H9 (cell line): ENCODE results near the gene PPCDC. TPM values are rescaled to one million over a fixed set of nuclear protein-coding genes. Genes with fewer than 3 reads are reported as not detected.

Experiments used
- DNase-seq: peaks from one replicate; pipeline ENCODE4 v3.0.0-alpha.2; 2017
- H2AFZ ChIP-seq: one replicate; pipeline ENCODE4 v1.6.1; 2013; ENCODE audit warnings: mild to moderate bottlenecking, low read length, control low read depth, moderate library complexity
- H2AK5ac ChIP-seq: 2 replicates; pipeline ENCODE4 v1.6.1; 2013; ENCODE audit warnings: low read length, control low read depth, mixed read lengths; ENCODE audit not compliant: insufficient read length
- H2BK120ac ChIP-seq: one replicate; pipeline ENCODE4 v1.6.1; 2013; ENCODE audit warnings: low read depth, mild to moderate bottlenecking, low read length, control low read depth, inconsistent platforms; ENCODE audit not compliant: poor library complexity, severe bottlenecking
- H2BK12ac ChIP-seq: 2 replicates; pipeline ENCODE4 v1.6.1; 2013; ENCODE audit warnings: low read length, control low read depth, mixed read lengths, low read depth; ENCODE audit not compliant: insufficient read length
- H2BK15ac ChIP-seq: 2 replicates; pipeline ENCODE4 v1.6.1; 2013; ENCODE audit warnings: low read depth, low read length, control low read depth
- H2BK20ac ChIP-seq: one replicate; pipeline ENCODE4 v1.6.1; 2013; ENCODE audit warnings: low read depth, mild to moderate bottlenecking, low read length, control low read depth, inconsistent platforms; ENCODE audit not compliant: poor library complexity, severe bottlenecking
- H2BK5ac ChIP-seq: 2 replicates; pipeline ENCODE4 v1.6.1; 2013; ENCODE audit warnings: low read length, control low read depth, mixed read lengths; ENCODE audit not compliant: insufficient read length
- H3K14ac ChIP-seq: 2 replicates; pipeline ENCODE4 v1.6.1; 2013; ENCODE audit warnings: low read length, control low read depth; ENCODE audit not compliant: insufficient read depth
- H3K18ac ChIP-seq: 2 replicates; pipeline ENCODE4 v1.6.1; 2013; ENCODE audit warnings: low read depth, mild to moderate bottlenecking, mixed read lengths, low read length, control low read depth; ENCODE audit not compliant: insufficient read length
- H3K23ac ChIP-seq: 2 replicates; pipeline ENCODE4 v1.6.1; 2013; ENCODE audit warnings: low read length, control low read depth, mixed read lengths, low read depth; ENCODE audit not compliant: insufficient read length
- H3K23me2 ChIP-seq: 2 replicates; pipeline ENCODE4 v1.6.1; 2013; ENCODE audit warnings: low read depth, mild to moderate bottlenecking, mixed read lengths, low read length, control low read depth; ENCODE audit not compliant: insufficient read length, poor library complexity, severe bottlenecking
- H3K27ac ChIP-seq: 2 replicates; pipeline ENCODE4 v1.5.1; 2013; ENCODE audit warnings: low read length, control low read depth, mixed read lengths, low read depth; ENCODE audit not compliant: insufficient read length
- H3K27me3 ChIP-seq: 2 replicates; pipeline ENCODE4 v1.6.1; 2013; ENCODE audit warnings: low read length, control low read depth, inconsistent platforms; ENCODE audit not compliant: insufficient read depth
- H3K4ac ChIP-seq: 2 replicates; pipeline ENCODE4 v1.6.1; 2013; ENCODE audit warnings: low read depth, mild to moderate bottlenecking, control low read depth, inconsistent platforms, low read length, moderate library complexity
- H3K4me1 ChIP-seq: 2 replicates; pipeline ENCODE4 v1.6.1; 2013; ENCODE audit warnings: low read length, control low read depth, inconsistent platforms; ENCODE audit not compliant: insufficient read depth
- H3K4me2 ChIP-seq: 2 replicates; pipeline ENCODE4 v1.6.1; 2013; ENCODE audit warnings: low read length, control low read depth, mixed read lengths; ENCODE audit not compliant: insufficient read length, insufficient read depth
- H3K56ac ChIP-seq: 2 replicates; pipeline ENCODE4 v1.6.1; 2013; ENCODE audit warnings: low read depth, mild to moderate bottlenecking, mixed read lengths, low read length, control low read depth; ENCODE audit not compliant: insufficient read length
- H3K79me1 ChIP-seq: 2 replicates; pipeline ENCODE4 v1.6.1; 2013; ENCODE audit warnings: low read depth, mild to moderate bottlenecking, moderate library complexity, low read length, control low read depth, inconsistent platforms; ENCODE audit not compliant: insufficient read depth, poor library complexity, severe bottlenecking
- H3K79me2 ChIP-seq: 2 replicates; pipeline ENCODE4 v1.6.1; 2013; ENCODE audit warnings: low read length, control low read depth, inconsistent platforms; ENCODE audit not compliant: insufficient read depth
- H3K9ac ChIP-seq: 2 replicates; pipeline ENCODE4 v1.6.1; 2013; ENCODE audit warnings: low read length, control low read depth, mixed read lengths; ENCODE audit not compliant: insufficient read length; ENCODE audit errors: extremely low read depth
- H3K9me3 ChIP-seq: one replicate; pipeline ENCODE4 v1.6.1; 2013; ENCODE audit warnings: low read depth, low read length, inconsistent platforms; ENCODE audit not compliant: control insufficient read depth
- H3T11ph ChIP-seq: one replicate; pipeline ENCODE4 v1.6.1; 2013; ENCODE audit warnings: mild to moderate bottlenecking, low read length, control low read depth, inconsistent platforms
- H4K20me1 ChIP-seq: one replicate; pipeline ENCODE4 v1.6.1; 2013; ENCODE audit not compliant: control insufficient read depth, insufficient read length, insufficient read depth
- H4K5ac ChIP-seq: 2 replicates; pipeline ENCODE4 v1.6.1; 2013; ENCODE audit warnings: low read depth, mild to moderate bottlenecking, mixed read lengths, low read length, control low read depth; ENCODE audit not compliant: insufficient read length
- H4K8ac ChIP-seq: replicated peaks from 2 replicates; pipeline ENCODE4 v1.6.1; 2013; ENCODE audit warnings: low read length, control low read depth, mixed read lengths, low read depth; ENCODE audit not compliant: insufficient read length
- H4K91ac ChIP-seq: 2 replicates; pipeline ENCODE4 v1.6.1; 2013; ENCODE audit warnings: low read depth, mild to moderate bottlenecking, moderate library complexity, mixed read lengths, low read length, control low read depth; ENCODE audit not compliant: insufficient read length
- H3K27ac Mint-ChIP-seq, 3 experiments: 2 replicates in 2 of 3; 3 replicates in 1 of 3; pipeline ENCODE4 v1.8.0; 2020 to 2021; ENCODE audit warnings: mixed read lengths in 3 of 3, mild to moderate bottlenecking in 1 of 3, moderate library complexity in 1 of 3
- H3K27me3 Mint-ChIP-seq: 2 replicates; pipeline ENCODE4 v1.8.0; 2021; ENCODE audit warnings: low read depth, mild to moderate bottlenecking, moderate library complexity, mixed read lengths
- H3K36me3 Mint-ChIP-seq, 3 experiments: 2 replicates in 2 of 3; 3 replicates in 1 of 3; pipeline ENCODE4 v1.8.0; 2020 to 2021; ENCODE audit warnings: low read depth in 3 of 3, mixed read lengths in 3 of 3; ENCODE audit not compliant: insufficient read depth in 1 of 3
- H3K4me1 Mint-ChIP-seq, 2 experiments: 2 replicates each; pipeline ENCODE4 v1.8.0; 2020; ENCODE audit warnings: mixed read lengths in 2 of 2
- H3K4me3 Mint-ChIP-seq, 2 experiments: 2 replicates in 1 of 2; 3 replicates in 1 of 2; pipeline ENCODE4 v1.8.0; 2020 to 2021; ENCODE audit warnings: mild to moderate bottlenecking in 2 of 2, mixed read lengths in 2 of 2, moderate library complexity in 1 of 2
- H3K9me3 Mint-ChIP-seq, 2 experiments: 2 replicates in 1 of 2; 3 replicates in 1 of 2; pipeline ENCODE4 v1.8.0; 2020; ENCODE audit warnings: mild to moderate bottlenecking in 2 of 2, mixed read lengths in 2 of 2, moderate library complexity in 1 of 2
- CTCF ChIP-seq: fragments of 200-600 bp; sonication (generic); conservative IDR thresholded peaks from 3 replicates; pipeline ENCODE4 v1.8.0; 2021; ENCODE audit warnings: antibody characterized with exemption, mild to moderate bottlenecking
- WGBS: extraction: QIAGEN DNeasy Blood & Tissue Kit; methylation state at CpG from one replicate; pipeline ENCODE4 v1.1.7; 2013; ENCODE audit warnings: missing lambda C conversion rate, low lambda C conversion rate, mixed read lengths; ENCODE audit not compliant: insufficient read length; ENCODE audit errors: extremely low coverage; 5-methylcytosine and 5-hydroxymethylcytosine counted together
- total RNA-seq: library from RNA; stranded (reverse); gene quantifications from 2 replicates; pipeline ENCODE4 v1.2.1, GENCODE V29; 2021

Gene PPCDC
- total RNA-seq, 1 experiment from 2014 or later: 17.6 TPM

- Histone ChIP-seq H3K23ac (no peak overlapping the region), H3K79me2 (no peaks in the 10 kb centered on the region), H3K4me2 (no peak overlapping the region), H3K56ac (no peak overlapping the region), H3K79me1 (no peaks in the 10 kb centered on the region), H2BK120ac (no peak overlapping the region), H4K8ac (no peak overlapping the region), H3T11ph (no peak overlapping the region), H2BK12ac (no peak overlapping the region), H3K27me3 (no peaks in the 10 kb centered on the region), H3K9me3 (no peaks in the 10 kb centered on the region), H2BK15ac (no peak overlapping the region), H3K14ac (no peak overlapping the region), H3K4ac (no peak overlapping the region), H3K23me2 (no peaks in the 10 kb centered on the region), H2AFZ (no peak overlapping the region), H2BK20ac (no peak overlapping the region), H3K18ac (no peak overlapping the region), H4K5ac (no peak overlapping the region), H3K9ac (no peak overlapping the region), H3K4me1 (no peaks in the 10 kb centered on the region), H4K20me1 (no peaks in the 10 kb centered on the region), H3K27ac (no peak overlapping the region), H2AK5ac (no peak overlapping the region), H4K91ac (no peak overlapping the region), H2BK5ac (no peak overlapping the region)
- H3K4me3 Mint-ChIP-seq: no peak overlapping the region
- no peak for DNase-seq
- no peak overlapping the region for H3K27ac Mint-ChIP-seq
- H3K27me3 Mint-ChIP-seq: no peaks in the 10 kb centered on the region
- WGBS: no CpG with 5 or more reads among the region's 6 CpGs
- H3K4me1 Mint-ChIP-seq: no peaks in the 10 kb centered on the region
- H3K36me3 Mint-ChIP-seq: peaks cover 2 to 33% (median 20%) of the 10 kb centered on the region in 3 experiments; a peak in 5 of 7 replicates
- no peaks in the 10 kb centered on the region for H3K9me3 Mint-ChIP-seq
- no peak for TF ChIP-seq CTCF
Observed at GRCh38 chr15:75008629-75009326, 14.6 kb upstream of the PPCDC start.
